HFF-Myc (cell line): ENCODE results near the gene NDUFA6.
"Not testable (repeated sequence)": the region's sequence is repeated elsewhere in the genome, so short reads cannot be mapped to it uniquely, and the experiment has no call there.

ENCODE experiments used
- DNase-seq: peaks from one replicate; pipeline ENCODE4 v3.0.0-alpha.2; 2011; ENCODE audit warnings: low read depth; ENCODE audit errors: extremely low read depth
- H3K4me3 ChIP-seq: replicated peaks from 2 replicates; pipeline ENCODE4 v1.5.1; 2011; ENCODE audit warnings: low read depth, mild to moderate bottlenecking, control low read depth, low read length
- CTCF ChIP-seq: IDR thresholded peaks from 2 replicates; pipeline ENCODE4 v1.5.1; 2012; ENCODE audit warnings: mild to moderate bottlenecking, low read depth, low read length, control low read depth; ENCODE audit errors: missing control alignments

Gene NDUFA6

GRCh38 chr22:42131562-42131961, 41.0 kb upstream of the NDUFA6 start:
- no peak overlapping the region for H3K4me3 ChIP-seq
- no peak for DNase-seq
- TF ChIP-seq CTCF = no peak

GRCh38 chr22:42130639-42131431, 40.3 kb upstream of the NDUFA6 start, which contains the start of gene CYP2D6:
CYP2D6 (minus strand) TSS chr22:42130810; CDS start chr22:42130791, 19 bp downstream.
- not testable (repeated sequence) for DNase-seq, H3K4me3 ChIP-seq

GRCh38 chr22:42130182-42130581, 39.6 kb upstream of the NDUFA6 start:
- not testable (repeated sequence) for DNase-seq, H3K4me3 ChIP-seq

GRCh38 chr22:42128776-42129694, 38.5 kb upstream of the NDUFA6 start:
- H3K4me3 ChIP-seq, DNase-seq: not testable (repeated sequence)

GRCh38 chr22:42128007-42128406, 37.4 kb upstream of the NDUFA6 start:
- not testable (repeated sequence) for DNase-seq, H3K4me3 ChIP-seq

GRCh38 chr22:42127606-42128005, 37.0 kb upstream of the NDUFA6 start:
- no peak overlapping the region for H3K4me3 ChIP-seq
- no peak for TF ChIP-seq CTCF
- no peak for DNase-seq

- not testable (repeated sequence) for H3K4me3 ChIP-seq, DNase-seq
These were observed 33.0 kb upstream of the NDUFA6 start for GRCh38 chr22:42123529-42123928.

GRCh38 chr22:42120231-42121021, 29.9 kb upstream of the NDUFA6 start:
- not testable (repeated sequence) for DNase-seq

GRCh38 chr22:42116848-42117424, 26.4 kb upstream of the NDUFA6 start:
- DNase-seq = no peak
- no peak overlapping the region for H3K4me3 ChIP-seq
- no peak for TF ChIP-seq CTCF

More at GRCh38 chr22:42120231-42121021, 29.9 kb upstream of the NDUFA6 start:
- H3K4me3 ChIP-seq = not testable (repeated sequence)

GRCh38 chr22:42115420-42115830, 24.9 kb upstream of the NDUFA6 start:
- DNase-seq, H3K4me3 ChIP-seq: not testable (repeated sequence)
